ENCODE data around the gene NGEF. TPM values are rescaled to one million over a fixed set of nuclear protein-coding genes. Genes with fewer than 3 reads are reported as not detected.

The NGEF gene
- polyA plus RNA-seq, 1 experiment = 0.10 TPM

DNA sequence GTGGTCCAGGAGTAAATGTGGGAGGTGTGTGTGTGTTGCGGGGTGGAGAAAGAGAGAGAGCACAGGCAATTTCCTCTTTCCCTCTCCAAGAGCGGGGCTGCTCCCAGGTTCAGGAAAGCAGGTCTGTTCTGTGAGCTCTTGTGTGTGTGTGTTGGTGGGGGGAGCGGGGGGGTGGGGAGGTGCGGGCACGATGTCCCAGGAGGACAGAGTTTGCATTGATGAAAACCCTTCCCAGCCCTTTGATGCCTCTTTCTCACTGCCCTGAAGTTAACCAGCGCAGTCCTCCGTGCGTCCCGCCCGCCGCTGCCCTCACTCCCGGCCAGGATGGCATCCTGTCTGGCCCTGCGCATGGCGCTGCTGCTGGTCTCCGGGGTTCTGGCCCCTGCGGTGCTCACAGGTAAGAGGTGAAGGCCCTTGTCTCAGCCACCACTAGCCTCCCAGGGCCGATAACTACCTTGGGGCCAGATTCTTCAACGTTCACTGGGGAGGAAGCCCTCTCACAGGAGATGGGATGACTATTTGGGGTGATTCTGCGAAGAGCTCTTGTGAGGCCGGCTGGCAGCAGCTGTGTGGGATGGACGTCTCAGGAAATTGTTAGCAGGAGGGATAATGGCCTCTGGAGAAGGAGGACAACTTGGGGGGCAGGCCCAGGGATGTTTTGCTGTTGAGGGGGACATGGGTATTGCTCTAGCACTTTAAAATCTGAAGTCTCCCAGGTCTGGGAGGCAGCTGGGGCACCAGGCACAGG is 142.9 kb downstream of the NGEF start, which contains the start of gene SNORC:
Gene SNORC (plus strand): TSS at position 247 of the 748 bp plus-strand sequence. CDS start 78 bp downstream, at position 325.
- H3K27ac ChIP-seq (ENCODE audit: low read depth, low read length) = no peak within 1 kb of the TSS
- H3K9me3 ChIP-seq (ENCODE audit: control insufficient read depth, insufficient read depth, low read length) = no peaks in the 10 kb centered on the region
- H3K27me3 ChIP-seq (ENCODE audit: control insufficient read depth, insufficient read depth, low read length) = no peaks in the 10 kb centered on the region
- DNase-seq (ENCODE audit: low read depth, low spot score) = no peak
- CTCF ChIA-PET = interaction anchor here (0.6 to 1.4 kb wide), 3 partner anchors 183 to 382 kb away, joined by 3 to 4 read pairs (median 4); partner anchors contain the start of gene ATG16L1
- no peak within 1 kb of the TSS for H3K4me3 ChIP-seq (ENCODE audit: low read depth, low read length)
- TF ChIP-seq, protein P1, sequence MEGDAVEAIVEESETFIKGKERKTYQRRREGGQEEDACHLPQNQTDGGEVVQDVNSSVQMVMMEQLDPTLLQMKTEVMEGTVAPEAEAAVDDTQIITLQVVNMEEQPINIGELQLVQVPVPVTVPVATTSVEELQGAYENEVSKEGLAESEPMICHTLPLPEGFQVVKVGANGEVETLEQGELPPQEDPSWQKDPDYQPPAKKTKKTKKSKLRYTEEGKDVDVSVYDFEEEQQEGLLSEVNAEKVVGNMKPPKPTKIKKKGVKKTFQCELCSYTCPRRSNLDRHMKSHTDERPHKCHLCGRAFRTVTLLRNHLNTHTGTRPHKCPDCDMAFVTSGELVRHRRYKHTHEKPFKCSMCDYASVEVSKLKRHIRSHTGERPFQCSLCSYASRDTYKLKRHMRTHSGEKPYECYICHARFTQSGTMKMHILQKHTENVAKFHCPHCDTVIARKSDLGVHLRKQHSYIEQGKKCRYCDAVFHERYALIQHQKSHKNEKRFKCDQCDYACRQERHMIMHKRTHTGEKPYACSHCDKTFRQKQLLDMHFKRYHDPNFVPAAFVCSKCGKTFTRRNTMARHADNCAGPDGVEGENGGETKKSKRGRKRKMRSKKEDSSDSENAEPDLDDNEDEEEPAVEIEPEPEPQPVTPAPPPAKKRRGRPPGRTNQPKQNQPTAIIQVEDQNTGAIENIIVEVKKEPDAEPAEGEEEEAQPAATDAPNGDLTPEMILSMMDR (IDR thresholded peaks at IDR 0.05; ENCODE audit: low read depth, low read length) = no peak
- POLR2A ChIA-PET = no interaction called here

DNA sequence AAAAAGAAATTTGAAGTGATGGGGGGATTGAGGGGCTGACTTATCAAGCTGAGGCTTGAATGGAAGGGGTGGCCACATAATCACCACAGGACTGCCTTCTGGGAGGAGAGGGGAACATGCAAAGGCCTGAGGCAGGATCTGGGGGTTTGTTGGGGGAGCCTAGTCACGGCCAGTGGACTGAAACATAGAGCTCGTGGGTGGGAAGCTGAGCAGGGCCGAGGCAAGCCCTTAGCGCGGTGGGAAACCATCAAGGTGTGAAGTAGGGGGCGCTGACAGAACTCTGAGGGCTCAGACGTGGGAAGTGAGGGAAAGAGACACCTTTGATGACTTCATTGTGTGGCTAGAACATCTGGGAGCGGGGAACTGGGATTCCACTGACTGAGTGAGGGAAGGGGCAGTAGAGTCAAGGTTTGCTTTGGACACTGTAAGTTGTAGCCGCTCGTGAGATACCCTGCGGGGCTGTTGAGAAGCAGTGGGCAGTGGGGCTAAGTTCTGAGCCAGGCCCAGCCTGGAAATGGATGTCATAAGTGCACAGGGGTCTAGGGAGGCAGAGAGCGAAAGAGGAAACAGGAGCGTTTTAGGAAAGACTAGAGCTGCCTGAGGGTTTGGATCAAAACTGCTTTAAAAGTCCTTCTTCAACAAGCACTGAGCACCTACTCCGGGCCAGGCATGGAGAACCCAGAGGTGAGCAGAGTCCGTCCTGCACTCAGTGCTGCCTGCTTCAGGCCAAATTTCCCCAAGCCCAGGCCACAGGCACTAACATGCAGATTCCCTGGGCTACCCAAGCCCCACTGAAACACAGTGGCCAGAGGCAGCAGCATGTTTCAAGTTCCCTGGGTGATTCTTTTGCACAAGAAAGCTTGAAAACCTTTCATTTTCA is 143.7 kb downstream of the NGEF start:
- CTCF ChIA-PET = interaction anchor here (0.6 to 0.8 kb wide), 2 partner anchors 382 kb away, joined by 4 read pairs; partner anchors contain the start of gene ATG16L1
- H3K27ac ChIP-seq (ENCODE audit: low read depth, low read length) = no peak overlapping the region

DNA sequence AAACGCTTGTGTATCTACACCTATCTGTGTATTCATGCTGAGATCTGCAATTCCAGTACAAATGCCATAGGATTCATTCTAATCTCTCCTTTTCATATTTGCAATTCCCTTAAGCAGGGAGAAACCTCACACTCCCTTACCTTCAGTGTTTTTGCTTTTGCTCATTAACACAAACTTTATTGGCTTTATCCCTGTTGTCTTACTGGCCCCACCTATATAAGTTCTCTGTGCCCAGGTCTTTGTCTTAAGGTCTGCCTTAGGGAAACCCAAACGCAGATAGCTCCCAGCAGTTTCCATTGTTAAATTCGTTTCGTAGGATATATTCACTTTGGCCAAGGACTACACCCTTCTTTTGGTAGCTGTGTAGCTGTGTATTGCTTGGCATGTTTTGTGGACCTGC is 147.0 kb downstream of the NGEF start:
- no peak overlapping the region for H3K4me3 ChIP-seq (ENCODE audit: low read depth, low read length)
- H3K9me3 ChIP-seq (ENCODE audit: control insufficient read depth, insufficient read depth, low read length) = no peaks in the 10 kb centered on the region
- H3K27me3 ChIP-seq (ENCODE audit: control insufficient read depth, insufficient read depth, low read length) = no peaks in the 10 kb centered on the region
- no peak for DNase-seq (ENCODE audit: low read depth, low spot score)
- no peak overlapping the region for H3K27ac ChIP-seq (ENCODE audit: low read depth, low read length)
- CTCF ChIA-PET = interaction anchor here (2.2 kb wide), 1 partner anchor 13 kb away, joined by 11 read pairs; no protein-coding TSS in a partner anchor
- POLR2A ChIA-PET = interaction anchor here (0.7 kb wide), 1 partner anchor 68 kb away, joined by 4 read pairs; no protein-coding TSS in a partner anchor
- TF ChIP-seq, protein P1 (IDR thresholded peaks at IDR 0.05; ENCODE audit: low read depth, low read length) = no peak

More for the DNA sequence above, 143.7 kb downstream of the NGEF start:
- no peaks in the 10 kb centered on the region for H3K9me3 ChIP-seq (ENCODE audit: control insufficient read depth, insufficient read depth, low read length)
- TF ChIP-seq, protein P1 (IDR thresholded peaks at IDR 0.05; ENCODE audit: low read depth, low read length) = no peak
- H3K4me3 ChIP-seq (ENCODE audit: low read depth, low read length) = no peak overlapping the region
- POLR2A ChIA-PET = no interaction called here
- H3K27me3 ChIP-seq (ENCODE audit: control insufficient read depth, insufficient read depth, low read length) = no peaks in the 10 kb centered on the region
- no peak for DNase-seq (ENCODE audit: low read depth, low spot score)

DNA sequence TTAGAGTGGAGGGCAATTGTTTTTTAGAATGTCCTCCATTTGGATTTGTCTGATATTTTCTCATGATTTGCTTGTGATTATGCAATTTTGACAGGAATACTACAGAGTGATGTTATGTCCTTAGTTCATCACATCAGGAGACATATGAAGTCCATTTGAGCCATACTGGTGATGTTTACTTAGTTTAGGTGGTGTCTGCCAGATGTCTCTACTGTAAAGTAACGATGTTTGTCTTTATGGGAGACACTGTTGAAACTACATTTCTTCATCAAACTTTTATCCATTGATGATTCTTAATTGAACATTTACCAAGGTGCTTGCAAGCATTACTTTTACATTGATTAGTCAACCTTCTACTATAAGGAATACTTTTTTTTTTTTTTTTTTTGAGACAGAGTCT is 147.9 kb downstream of the NGEF start:
- TF ChIP-seq, protein P1 (IDR thresholded peaks at IDR 0.05; ENCODE audit: low read depth, low read length) = no peak
- Histone ChIP-seq H3K27ac (ENCODE audit: low read depth, low read length) (no peak overlapping the region), H3K9me3 (ENCODE audit: control insufficient read depth, insufficient read depth, low read length) (no peaks in the 10 kb centered on the region), H3K27me3 (ENCODE audit: control insufficient read depth, insufficient read depth, low read length) (no peaks in the 10 kb centered on the region), H3K4me3 (ENCODE audit: low read depth, low read length) (no peak overlapping the region)
- DNase-seq (ENCODE audit: low read depth, low spot score) = no peak
- ChIA-PET POLR2A (interaction anchor here (0.7 kb wide), 1 partner anchor 69 kb away, joined by 4 read pairs; no protein-coding TSS in a partner anchor), CTCF (interaction anchor here (0.7 kb wide), 1 partner anchor 10 kb away, joined by 5 read pairs; no protein-coding TSS in a partner anchor)

Measured in AG04450 (cell line).